OCI-LY1 (cell line): ENCODE data around the gene ITGA1.

ENCODE experiments used
- H2AFZ ChIP-seq: fragments of 200-600 bp; sonication (generic), shearing (Covaris generic); 2 replicates; pipeline ENCODE4 v1.6.0; 2014; ENCODE audit warnings: antibody characterized with exemption, mild to moderate bottlenecking, low read length
- H3F3A ChIP-seq: fragments of 200-600 bp; sonication (generic), shearing (Covaris generic); 2 replicates; pipeline ENCODE4 v1.6.0; 2014; ENCODE audit warnings: mild to moderate bottlenecking, antibody characterized with exemption, low read length, moderate library complexity; ENCODE audit not compliant: insufficient read depth
- H3K27ac ChIP-seq: fragments of 200-600 bp; sonication (generic); 2 replicates; pipeline ENCODE4 v1.5.1; 2014; ENCODE audit warnings: low read length, mixed run types, mild to moderate bottlenecking, low read depth; ENCODE audit not compliant: poor library complexity, severe bottlenecking
- H3K27me3 ChIP-seq: fragments of 200-600 bp; sonication (generic); 2 replicates; pipeline ENCODE4 v1.6.0; 2014; ENCODE audit warnings: antibody characterized with exemption, mild to moderate bottlenecking, low read length, moderate library complexity; ENCODE audit not compliant: insufficient read depth
- H3K36me3 ChIP-seq: fragments of 200-600 bp; sonication (generic); 2 replicates; pipeline ENCODE4 v1.6.1; 2014; ENCODE audit warnings: mild to moderate bottlenecking, antibody characterized with exemption, low read length, moderate library complexity, mixed read lengths; ENCODE audit not compliant: insufficient read depth
- H3K4me1 ChIP-seq: fragments of 200-600 bp; sonication (generic); 2 replicates; pipeline ENCODE4 v1.5.1; 2014; ENCODE audit warnings: mild to moderate bottlenecking, low read length, moderate library complexity; ENCODE audit not compliant: insufficient read depth, severe bottlenecking
- H3K4me2 ChIP-seq: fragments of 200-600 bp; sonication (generic), shearing (Covaris generic); 2 replicates; pipeline ENCODE4 v1.6.1; 2014; ENCODE audit warnings: low read length
- H3K4me3 ChIP-seq: fragments of 200-600 bp; sonication (generic); 2 replicates; pipeline ENCODE4 v1.5.1; 2014; ENCODE audit warnings: low read length, low read depth, mild to moderate bottlenecking, mixed read lengths; ENCODE audit not compliant: poor library complexity, severe bottlenecking
- H3K79me2 ChIP-seq: fragments of 200-600 bp; shearing (Covaris generic); 2 replicates; pipeline ENCODE4 v1.6.1; 2016; ENCODE audit warnings: mixed run types, low read length, mixed read lengths; ENCODE audit not compliant: insufficient read depth
- H3K9ac ChIP-seq: fragments of 200-600 bp; sonication (generic), shearing (Covaris generic); 2 replicates; pipeline ENCODE4 v1.6.1; 2014; ENCODE audit warnings: mild to moderate bottlenecking, low read length, mixed read lengths
- H3K9me2 ChIP-seq: fragments of 200-600 bp; sonication (generic), shearing (Covaris generic); 2 replicates; pipeline ENCODE4 v1.6.1; 2014; ENCODE audit warnings: low read depth, mild to moderate bottlenecking, low read length, mixed read lengths
- H3K9me3 ChIP-seq: fragments of 200-600 bp; shearing (Covaris generic); 2 replicates; pipeline ENCODE4 v1.6.1; 2014; ENCODE audit warnings: low read length, mixed read lengths
- H4K20me1 ChIP-seq: fragments of 200-600 bp; sonication (generic), shearing (Covaris generic); 2 replicates; pipeline ENCODE4 v1.6.0; 2016; ENCODE audit warnings: mild to moderate bottlenecking, low read length; ENCODE audit not compliant: insufficient read depth
- EZH2 ChIP-seq: fragments of 200-600 bp; sonication (generic), shearing (Covaris generic); IDR thresholded peaks from 2 replicates; pipeline ENCODE4 v1.8.0; 2017; ENCODE audit warnings: borderline replicate concordance, mixed run types, mild to moderate bottlenecking, antibody characterized with exemption, low read length, moderate library complexity, mixed read lengths
- TF ChIP-seq, protein P1 (sequence below): fragments of 200-600 bp; sonication (generic), shearing (Covaris generic); IDR thresholded peaks from 2 replicates; pipeline ENCODE4 v1.5.1; 2017; ENCODE audit warnings: mild to moderate bottlenecking, antibody characterized with exemption, low read length, moderate library complexity, mixed read lengths

Gene ITGA1

DNA sequence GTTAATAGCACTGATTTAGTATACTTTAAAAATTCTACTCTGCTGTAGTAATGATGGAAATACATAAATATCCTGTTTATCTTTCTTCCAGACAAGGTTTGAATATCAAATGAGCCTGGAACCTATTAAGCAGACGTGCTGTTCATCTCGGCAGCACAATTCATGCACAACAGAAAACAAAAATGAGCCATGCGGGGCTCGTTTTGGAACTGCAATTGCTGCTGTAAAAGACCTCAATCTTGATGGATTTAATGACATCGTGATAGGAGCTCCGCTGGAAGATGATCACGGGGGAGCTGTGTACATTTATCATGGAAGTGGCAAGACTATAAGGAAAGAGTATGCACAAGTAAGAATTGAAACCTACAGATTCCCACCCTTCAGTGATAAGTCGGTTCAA is 122.4 kb downstream of the ITGA1 start:
- H3K4me3 ChIP-seq, result no peak overlapping the region
- H3K79me2 ChIP-seq, result no peaks in the 10 kb centered on the region

DNA sequence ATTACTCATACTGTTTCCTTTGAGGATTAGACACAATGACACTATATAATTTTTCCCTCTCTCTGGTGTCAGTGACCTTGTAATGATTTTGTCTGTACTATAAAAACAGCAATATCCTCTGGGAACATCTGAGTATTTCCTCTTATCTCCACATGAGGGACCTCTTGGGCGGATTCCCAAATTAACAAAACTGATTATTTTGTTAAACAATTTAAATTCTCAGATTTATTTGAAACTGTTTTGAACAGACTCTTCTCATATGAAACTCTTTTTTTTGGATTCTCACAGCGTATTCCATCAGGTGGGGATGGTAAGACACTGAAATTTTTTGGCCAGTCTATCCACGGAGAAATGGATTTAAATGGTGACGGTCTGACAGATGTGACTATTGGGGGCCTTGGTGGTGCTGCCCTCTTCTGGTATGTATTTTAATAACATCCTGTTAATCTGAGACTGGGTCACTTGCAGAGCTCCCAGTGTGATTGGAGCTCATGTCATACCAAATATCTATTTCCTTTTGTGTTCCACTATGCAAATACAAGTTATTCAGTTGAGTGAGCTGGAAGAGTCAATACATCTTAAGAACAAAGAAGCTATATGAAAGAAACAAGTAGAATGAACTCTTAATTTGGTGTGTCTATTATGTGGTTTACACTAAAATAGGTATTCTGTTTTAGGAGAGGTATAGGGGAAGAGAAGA is 127.6 kb downstream of the ITGA1 start:
- Histone ChIP-seq H3K36me3 (no peaks in the 10 kb centered on the region), H3K9me2 (no peaks in the 10 kb centered on the region), H3K4me2 (peak overlapping the region; percentile 43; the same call in 1 of the 2 replicates), H2AFZ (no peak overlapping the region), H3F3A (no peaks in the 10 kb centered on the region), H3K79me2 (no peaks in the 10 kb centered on the region), H3K9me3 (no peaks in the 10 kb centered on the region), H3K27ac (no peak overlapping the region), H4K20me1 (no peaks in the 10 kb centered on the region), H3K4me1 (peaks cover 3% of the 10 kb centered on the region), H3K9ac (no peak overlapping the region), H3K27me3 (no peaks in the 10 kb centered on the region), H3K4me3 (no peak overlapping the region)
- TF ChIP-seq EZH2, result no peak
- TF ChIP-seq, protein P1, sequence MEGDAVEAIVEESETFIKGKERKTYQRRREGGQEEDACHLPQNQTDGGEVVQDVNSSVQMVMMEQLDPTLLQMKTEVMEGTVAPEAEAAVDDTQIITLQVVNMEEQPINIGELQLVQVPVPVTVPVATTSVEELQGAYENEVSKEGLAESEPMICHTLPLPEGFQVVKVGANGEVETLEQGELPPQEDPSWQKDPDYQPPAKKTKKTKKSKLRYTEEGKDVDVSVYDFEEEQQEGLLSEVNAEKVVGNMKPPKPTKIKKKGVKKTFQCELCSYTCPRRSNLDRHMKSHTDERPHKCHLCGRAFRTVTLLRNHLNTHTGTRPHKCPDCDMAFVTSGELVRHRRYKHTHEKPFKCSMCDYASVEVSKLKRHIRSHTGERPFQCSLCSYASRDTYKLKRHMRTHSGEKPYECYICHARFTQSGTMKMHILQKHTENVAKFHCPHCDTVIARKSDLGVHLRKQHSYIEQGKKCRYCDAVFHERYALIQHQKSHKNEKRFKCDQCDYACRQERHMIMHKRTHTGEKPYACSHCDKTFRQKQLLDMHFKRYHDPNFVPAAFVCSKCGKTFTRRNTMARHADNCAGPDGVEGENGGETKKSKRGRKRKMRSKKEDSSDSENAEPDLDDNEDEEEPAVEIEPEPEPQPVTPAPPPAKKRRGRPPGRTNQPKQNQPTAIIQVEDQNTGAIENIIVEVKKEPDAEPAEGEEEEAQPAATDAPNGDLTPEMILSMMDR, result peak; percentile 81

More for the DNA sequence above, 122.4 kb downstream of the ITGA1 start:
- H3K4me1 ChIP-seq, result no peaks in the 10 kb centered on the region
- no peak overlapping the region for H2AFZ ChIP-seq
- no peak overlapping the region for H3K9ac ChIP-seq
- no peak overlapping the region for H3K27ac ChIP-seq
- H3K36me3 ChIP-seq, result no peaks in the 10 kb centered on the region
- no peaks in the 10 kb centered on the region for H3K27me3 ChIP-seq
- no peaks in the 10 kb centered on the region for H3K9me2 ChIP-seq
- H3F3A ChIP-seq, result no peaks in the 10 kb centered on the region
- H3K9me3 ChIP-seq, result no peaks in the 10 kb centered on the region
- no peak overlapping the region for H3K4me2 ChIP-seq
- TF ChIP-seq EZH2, result no peak
- TF ChIP-seq, protein P1, result no peak
- no peaks in the 10 kb centered on the region for H4K20me1 ChIP-seq

DNA sequence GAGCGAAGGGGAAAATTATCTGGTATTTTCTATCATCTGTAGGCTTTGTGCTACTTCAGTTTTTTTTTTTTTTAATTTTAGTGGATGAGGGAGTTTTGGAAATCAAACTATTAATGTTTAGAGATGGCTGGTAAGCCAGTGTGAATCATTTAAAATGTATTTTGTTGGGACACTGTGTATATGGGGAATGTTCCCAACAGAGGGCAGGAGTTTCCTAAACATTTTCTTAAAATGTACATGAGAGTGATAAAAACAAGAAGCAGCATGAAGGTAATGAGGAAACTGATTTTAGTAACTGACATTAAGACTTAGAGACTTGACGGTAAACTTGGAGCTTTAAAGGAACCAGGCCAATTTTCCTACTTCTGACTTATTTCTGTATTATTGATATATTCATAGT is 133.2 kb downstream of the ITGA1 start:
- Histone ChIP-seq H3K27me3 (no peaks in the 10 kb centered on the region), H3K9me3 (no peaks in the 10 kb centered on the region), H3F3A (no peaks in the 10 kb centered on the region), H3K4me1 (no peaks in the 10 kb centered on the region), H3K4me3 (no peak overlapping the region), H3K36me3 (no peaks in the 10 kb centered on the region), H4K20me1 (no peaks in the 10 kb centered on the region), H3K27ac (no peak overlapping the region), H3K4me2 (no peak overlapping the region), H3K9me2 (no peaks in the 10 kb centered on the region), H3K79me2 (no peaks in the 10 kb centered on the region), H3K9ac (no peak overlapping the region), H2AFZ (no peak overlapping the region)
- TF ChIP-seq EZH2, result no peak
- TF ChIP-seq, protein P1, result no peak
